Activated T-cell treated with anti-CD3 and anti-CD28 coated beads for 48 hours (primary cell): ENCODE measurements around the gene ABCC6.
"Not testable (repeated sequence)": the region's sequence is repeated elsewhere in the genome, so short reads cannot be mapped to it uniquely, and the experiment has no call there.

ENCODE experiments used
- DNase-seq: peaks from one replicate; pipeline ENCODE4 v3.0.0-alpha.2; 2020; ENCODE audit warnings: low read depth

Gene ABCC6

GRCh38 chr16:16223662-16224241, 458 bp upstream of the ABCC6 start:
- DNase-seq: not testable (repeated sequence)

DNA sequence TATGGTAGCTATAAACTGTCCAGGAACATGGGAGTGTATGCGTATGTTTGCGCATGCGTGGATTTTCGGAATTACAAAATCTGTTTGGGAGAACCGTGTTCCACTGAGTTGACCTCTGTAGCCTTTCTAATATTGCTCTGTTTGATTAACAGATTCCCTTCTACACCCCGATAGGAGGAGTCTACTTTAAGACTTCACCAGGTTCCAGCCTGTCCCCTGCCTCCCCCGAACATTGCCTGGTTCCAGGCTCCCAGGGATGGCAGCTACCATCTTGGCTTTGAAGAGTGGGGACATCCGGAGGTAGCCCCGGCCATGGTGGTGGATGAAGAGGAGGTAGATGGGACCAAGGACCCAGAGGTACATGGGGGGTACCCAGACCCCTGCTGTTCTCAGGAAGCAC, 1.9 kb downstream of the ABCC6 start:
- not testable (repeated sequence) for DNase-seq

GRCh38 chr16:16220449-16220848, 2.8 kb downstream of the ABCC6 start:
- not testable (repeated sequence) for DNase-seq

DNA sequence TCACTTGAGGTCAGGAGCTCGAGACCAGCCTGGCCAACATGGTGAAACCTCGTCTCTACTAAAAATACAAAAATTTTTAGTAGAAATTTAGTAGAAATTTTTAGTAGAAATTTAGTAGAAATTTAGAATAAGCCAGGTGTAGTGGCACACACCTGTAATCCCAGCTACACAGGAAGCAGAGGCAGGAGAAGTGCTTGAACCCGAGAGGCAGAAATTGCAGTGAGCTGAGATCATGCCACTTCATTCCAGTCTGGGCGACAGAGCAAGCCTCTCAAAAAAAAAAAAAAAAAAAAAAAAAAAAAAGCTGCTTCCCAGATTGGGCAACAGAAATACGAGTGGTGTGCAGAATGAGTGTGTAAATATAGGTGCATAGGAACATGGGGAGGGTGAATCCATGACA, 4.5 kb downstream of the ABCC6 start:
- not testable (repeated sequence) for DNase-seq

DNA sequence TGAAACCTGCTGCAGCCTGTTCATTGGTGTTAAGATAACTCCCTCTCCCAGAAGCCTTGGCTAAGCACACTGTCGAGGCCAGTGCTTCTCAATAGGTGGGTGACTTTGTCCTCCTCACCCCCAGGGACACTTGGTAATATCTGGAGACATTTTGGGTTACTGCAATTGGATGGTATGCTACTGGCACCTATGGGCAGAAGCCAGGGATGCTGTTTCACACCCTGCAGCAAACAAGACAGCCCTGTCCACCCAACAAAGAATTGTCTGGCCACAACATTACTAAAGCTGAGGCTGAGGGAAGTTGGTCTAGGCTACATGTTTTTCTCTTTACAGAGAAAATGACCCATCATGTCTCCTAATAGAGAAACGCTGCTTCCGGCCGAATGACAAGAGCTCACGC, 4.9 kb downstream of the ABCC6 start:
- DNase-seq: not testable (repeated sequence)

- DNase-seq: not testable (repeated sequence)
These were observed 9.4 kb downstream of the ABCC6 start for GRCh38 chr16:16213863-16214293.

DNA sequence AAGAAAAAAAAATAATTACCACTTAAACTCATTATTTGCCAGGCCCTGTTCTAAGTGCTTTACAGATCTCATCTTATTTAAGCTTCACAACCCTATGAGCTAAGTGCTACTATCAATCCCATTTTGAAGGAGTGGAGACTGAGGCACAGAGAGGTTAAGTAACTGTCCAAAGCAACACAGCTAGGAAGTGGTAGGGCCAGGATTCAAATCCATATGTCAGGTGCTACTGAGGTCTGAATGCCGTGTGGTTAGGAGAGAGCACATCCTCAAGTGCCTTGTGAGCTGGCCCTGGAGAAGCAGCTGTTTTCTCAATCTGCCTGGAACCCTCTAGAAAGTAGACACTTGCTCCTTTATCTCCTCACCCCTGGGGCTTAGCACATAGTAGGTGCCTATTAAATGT, 11.9 kb downstream of the ABCC6 start:
- DNase-seq: not testable (repeated sequence)

DNA sequence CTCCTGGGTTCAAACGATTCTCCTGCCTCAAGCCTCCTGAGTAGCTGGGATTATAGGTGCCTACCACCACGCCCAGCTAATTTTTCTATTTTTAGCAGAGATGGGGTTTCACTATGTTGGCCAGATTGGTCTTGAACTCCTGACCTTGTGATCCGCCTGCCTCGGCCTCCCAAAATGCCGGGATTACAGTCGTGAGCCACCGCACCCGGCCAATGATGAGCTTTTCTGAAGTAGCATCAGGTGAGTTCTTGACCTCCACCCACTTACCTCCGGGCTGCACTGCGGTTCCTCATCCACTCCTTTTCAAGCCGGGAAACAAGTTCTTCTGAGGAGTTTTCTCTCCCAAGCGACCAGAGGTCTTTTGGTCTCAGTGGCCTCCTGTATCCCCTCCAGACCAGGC, 14.8 kb downstream of the ABCC6 start:
- not testable (repeated sequence) for DNase-seq

- not testable (repeated sequence) for DNase-seq
These were observed 15.4 kb downstream of the ABCC6 start for GRCh38 chr16:16207787-16208334.

DNA sequence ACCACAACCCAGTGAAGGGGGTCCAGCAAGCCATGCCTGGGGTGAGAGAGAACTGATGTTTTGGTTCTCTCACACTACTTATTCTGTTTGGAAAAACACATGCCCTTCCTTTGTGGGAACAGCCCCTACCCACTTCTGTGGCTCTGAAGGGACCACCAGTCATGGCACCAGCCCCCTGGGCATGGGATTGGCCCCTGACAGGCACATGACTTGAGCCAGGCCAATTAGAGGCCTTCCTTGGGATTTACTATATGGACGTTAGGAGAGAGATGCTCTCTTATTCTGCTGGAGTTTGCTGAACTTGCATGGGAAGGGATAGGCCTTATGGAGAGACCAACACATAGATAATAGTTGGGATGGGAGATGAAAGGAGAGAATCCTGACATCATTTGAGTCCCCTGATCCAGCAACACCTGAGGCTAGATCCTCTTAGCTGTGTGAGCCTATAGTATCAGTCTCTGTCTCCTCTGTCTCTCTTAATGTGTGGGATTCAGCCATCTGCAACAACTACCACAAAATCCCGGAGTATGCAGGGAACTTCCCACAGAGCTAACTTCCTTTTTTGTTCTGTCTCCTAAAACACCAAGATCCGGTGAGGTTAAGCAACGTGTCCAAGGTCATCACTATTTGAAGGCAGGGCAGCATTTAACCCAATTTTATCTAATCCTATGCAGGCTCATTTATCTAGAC, 16.1 kb downstream of the ABCC6 start:
- not testable (repeated sequence) for DNase-seq

DNA sequence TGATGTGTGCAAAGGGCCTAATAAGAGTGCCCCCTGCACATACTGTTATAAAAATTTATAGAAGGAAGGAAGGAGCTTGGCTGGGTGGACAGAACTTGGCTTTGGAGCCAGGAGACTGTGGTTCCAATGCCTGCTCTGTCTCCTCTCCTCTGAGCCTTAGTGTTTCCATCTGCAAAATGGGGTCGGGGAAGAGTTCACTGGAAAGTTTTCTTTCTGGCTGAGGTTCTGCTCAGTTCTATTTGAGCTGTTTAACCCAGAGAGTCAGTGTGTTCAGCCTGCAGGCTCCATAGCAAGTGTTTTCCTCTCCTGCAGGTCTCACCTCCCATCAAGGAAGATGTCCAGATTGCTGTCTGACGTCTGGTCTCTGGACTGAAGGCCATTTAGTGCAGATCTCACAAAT, 17.4 kb downstream of the ABCC6 start:
- not testable (repeated sequence) for DNase-seq

DNA sequence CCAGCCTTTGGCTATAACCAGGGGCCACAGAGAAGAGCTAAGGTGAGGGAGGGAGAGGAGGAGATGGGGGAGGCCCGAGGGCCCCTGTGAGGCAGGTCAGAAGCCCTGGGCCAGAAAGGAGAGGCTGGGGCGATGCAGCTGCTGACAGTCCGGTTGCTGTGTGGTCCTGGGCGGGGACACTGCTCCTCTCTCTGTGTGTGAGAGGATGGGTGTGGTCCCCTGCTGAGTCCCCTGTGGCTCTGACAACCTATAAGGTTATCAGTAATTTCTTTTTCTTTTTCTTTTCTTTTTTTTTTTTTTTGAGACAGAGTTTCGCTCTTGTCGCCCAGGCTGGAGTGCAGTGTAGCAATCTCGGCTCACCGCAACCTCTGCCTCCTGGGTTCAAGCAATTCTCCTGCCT, 18.7 kb downstream of the ABCC6 start:
- DNase-seq: not testable (repeated sequence)

DNA sequence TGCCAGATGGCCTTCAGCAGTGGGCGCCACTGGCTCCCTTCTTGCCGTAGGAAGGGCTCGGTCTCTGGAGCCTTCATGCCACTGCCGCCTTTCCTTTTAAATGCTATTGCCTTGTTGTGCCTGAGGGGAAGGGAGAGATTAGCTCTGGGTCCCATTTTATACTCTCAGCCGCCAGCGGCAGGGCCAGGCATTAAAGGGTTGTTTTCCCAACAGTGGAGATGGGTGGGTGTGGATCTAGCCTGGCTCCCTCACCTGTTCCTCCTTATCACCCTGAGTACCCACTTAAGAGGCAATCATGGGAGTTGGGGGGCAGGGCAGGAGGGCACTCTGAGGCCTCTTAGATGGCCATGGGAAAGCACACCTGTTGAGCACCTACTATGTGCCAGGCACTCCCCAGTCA, 19.8 kb downstream of the ABCC6 start:
- DNase-seq: not testable (repeated sequence)

DNA sequence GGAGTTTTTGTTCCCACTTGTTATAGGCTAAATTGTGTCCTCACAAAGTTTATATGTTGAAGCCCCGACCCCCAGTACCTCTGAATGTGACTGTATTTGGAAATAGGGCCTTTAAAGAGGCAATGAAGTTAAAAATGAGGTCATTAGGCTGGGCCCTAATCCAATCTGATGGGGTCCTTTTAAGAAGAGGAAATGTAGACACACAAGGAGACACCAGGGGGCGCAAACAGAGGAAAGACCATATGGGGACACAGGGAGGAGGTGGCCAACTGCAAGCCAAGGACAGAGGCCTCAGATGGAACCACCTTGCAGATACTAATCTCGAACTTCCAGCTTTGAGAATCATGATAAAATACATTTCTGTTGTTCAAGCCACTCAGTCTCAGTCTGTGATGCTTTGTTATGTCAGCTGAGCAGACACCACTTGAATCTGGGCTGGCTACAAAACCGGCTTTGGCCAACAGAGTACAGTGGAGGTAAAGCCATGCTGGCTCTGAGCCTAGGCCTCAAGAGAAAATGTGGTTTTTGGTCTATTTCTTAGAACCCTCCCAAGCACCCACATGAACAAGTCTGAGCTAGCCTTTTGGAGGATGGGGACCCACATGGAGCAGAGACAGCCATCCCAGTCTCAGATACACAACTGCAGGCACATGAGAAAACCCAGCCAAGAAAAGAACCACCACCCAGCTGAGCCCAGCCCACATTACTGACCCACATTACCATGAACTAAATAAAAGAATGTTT, 20.7 kb downstream of the ABCC6 start:
- peak; percentile 14 for DNase-seq

DNA sequence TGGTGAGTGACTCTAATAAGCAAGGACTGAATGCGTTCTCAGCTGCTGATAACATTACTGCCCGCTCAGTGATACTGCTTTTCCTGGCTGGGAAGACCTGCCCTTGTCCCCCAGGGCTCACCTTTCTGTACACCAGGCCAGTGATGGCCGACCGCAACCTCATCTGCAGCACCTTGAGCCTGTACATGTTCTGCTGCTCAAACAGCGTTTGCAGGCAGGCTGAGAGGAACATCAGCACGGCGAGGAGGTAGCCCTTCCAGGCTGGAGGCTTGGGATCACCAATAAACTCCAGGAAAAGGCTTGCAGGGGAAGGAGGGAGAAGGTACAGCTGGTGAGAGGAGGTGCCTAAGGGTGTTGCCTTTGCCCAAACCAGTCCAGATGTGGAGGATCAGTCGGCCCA, 21.4 kb downstream of the ABCC6 start:
- DNase-seq: not testable (repeated sequence)

- not testable (repeated sequence) for DNase-seq
These were observed 22.9 kb downstream of the ABCC6 start for GRCh38 chr16:16200391-16200790.

DNA sequence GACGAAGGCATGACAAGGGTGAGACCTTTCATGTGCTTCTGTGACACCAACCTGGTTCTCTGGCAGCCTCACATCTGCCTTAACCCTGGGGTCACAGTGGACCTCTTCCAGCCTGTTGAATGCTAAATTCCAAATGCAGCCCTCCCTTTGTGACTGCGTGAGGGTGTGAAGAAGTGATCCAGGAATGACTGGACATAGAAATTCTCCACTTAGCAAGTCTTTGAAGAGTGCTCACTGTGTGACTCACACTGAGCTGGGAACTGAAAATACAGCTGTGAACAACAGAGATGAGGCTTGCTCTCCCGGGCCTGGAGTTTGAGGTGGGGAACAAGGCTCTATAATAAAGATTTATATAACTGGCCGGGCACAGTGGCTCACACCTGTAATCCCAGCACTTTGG, 23.9 kb downstream of the ABCC6 start:
- not testable (repeated sequence) for DNase-seq

DNA sequence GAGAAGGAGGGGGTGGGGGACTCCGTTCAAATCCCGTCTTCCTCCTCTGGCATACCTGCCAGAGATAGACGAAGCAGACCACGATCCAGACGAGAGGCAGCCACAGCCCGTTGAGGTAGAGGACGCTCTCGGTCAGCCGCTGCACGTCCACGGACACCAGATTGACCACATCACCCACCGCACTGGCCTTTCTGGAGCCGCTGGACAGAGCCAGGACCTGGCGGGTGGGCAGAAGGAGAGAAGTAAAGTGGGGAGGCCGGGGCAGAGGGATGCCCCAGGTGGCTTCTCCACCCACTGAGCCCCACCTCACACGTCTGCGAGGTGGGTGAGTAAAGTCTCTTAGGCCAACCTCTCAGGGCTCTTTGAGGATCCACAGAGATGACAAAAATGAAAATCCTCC, 25.3 kb downstream of the ABCC6 start:
- DNase-seq: no peak

DNA sequence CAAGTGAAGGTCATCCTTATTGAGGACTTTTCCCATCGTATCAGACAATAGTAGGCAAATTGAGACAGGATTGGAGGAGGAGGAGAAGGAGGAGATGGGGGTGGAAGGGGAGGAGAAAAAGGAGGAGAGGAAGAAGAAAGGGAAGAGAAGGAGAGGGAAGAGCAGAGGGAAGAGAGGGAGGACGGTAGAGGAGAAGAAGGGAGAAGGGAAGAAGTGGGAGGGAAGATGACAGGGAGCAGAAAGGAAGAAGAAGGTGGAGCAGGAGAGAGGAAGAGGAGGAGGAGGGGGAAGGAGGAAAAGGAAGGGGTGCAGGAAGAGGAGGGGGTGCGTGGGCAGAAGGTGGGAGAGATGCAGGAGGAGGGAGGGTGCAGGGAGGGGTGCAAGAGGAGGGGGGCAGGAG, 26.0 kb downstream of the ABCC6 start:
- DNase-seq: no peak

DNA sequence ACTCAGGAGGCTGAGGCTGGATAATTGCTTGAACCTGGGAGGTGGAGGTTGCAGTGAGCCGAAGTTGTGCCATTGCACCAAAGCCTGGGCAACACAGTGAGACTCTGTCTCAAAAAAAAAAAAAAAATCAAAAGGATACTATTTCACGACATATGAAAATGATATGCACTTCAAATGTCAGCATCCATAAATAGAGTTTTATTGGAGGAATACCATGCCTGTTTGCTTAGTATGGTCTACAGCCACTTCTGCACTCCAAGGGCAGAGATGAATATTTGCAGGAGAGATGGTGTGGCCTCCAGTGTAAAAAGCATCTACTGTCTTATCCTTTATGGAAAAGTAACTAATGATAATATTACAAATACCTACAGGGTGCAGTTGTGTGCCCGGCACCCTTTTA, 27.2 kb downstream of the ABCC6 start:
- no peak for DNase-seq

- no peak for DNase-seq
These were observed 31.7 kb downstream of the ABCC6 start for GRCh38 chr16:16191493-16192167.

- not testable (repeated sequence) for DNase-seq
These were observed 32.3 kb downstream of the ABCC6 start for GRCh38 chr16:16190966-16191365.
